SW 1271 (cell line): Measurements from ENCODE around the gene QSOX1.
A peak's percentile ranks its signal among the peaks of the same experiment; 100 is the strongest.
"Not testable (repeated sequence)": the region's sequence is repeated elsewhere in the genome, so short reads cannot be mapped to it uniquely, and the experiment has no call there.

Experiments
- DNase-seq, 2 experiments: peaks; one replicate each; lab custom pipeline; 2025; lab: John Stamatoyannopoulos, UW

Gene QSOX1

DNA sequence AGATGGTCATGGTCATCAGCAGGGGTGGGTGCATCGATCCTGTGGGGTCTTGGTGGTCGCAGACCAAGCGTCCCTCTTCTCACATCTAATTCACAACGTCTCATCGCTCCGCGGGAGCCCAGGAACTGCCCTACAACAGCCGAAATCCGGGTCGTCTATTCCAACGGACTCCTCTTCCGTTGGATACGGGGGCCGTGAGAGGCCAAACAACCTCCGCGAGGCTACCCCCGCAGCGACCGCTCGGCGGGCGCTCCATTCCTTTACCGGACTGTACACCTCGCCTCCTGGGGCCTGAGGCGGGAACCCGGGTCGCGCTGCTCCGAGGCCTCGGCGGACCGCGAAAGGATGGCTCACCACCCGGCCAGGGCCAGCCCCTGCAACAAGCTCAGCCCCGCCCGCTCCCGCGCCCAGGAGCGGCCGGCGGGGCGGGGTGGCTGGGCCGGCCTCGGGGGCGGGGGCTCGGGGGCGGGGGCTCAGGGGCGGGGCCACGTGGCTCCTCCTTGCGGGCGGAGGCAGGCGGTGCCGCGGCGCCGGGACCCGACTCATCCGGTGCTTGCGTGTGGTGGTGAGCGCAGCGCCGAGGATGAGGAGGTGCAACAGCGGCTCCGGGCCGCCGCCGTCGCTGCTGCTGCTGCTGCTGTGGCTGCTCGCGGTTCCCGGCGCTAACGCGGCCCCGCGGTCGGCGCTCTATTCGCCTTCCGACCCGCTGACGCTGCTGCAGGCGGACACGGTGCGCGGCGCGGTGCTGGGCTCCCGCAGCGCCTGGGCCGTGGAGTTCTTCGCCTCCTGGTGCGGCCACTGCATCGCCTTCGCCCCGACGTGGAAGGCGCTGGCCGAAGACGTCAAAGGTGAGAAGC lies at the start of gene QSOX1:
Gene QSOX1 (plus strand): TSS at position 545 of the 857 bp plus-strand sequence. CDS start 39 bp downstream, at position 584.
- peak; percentile 27 to 75 for DNase-seq

DNA sequence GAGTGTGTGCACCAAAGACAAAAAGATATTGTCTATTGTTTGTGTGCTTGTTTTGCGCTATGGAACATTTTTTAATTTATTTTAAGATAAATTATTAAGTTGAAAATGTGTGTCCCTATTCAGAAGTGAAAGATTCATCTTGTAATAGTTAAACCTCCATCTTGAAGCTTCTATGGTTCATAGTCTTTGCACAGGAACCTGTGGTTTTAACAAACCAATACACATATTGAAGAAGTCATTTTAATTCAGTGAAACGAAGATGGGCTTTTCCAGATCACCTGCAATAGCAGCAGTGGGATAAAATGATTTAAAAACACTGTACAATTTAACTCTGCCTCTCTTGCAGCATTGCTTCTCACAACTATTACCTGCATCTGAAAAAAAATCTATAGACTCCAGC lies 42.6 kb upstream of the QSOX1 start:
- DNase-seq = no peak

DNA sequence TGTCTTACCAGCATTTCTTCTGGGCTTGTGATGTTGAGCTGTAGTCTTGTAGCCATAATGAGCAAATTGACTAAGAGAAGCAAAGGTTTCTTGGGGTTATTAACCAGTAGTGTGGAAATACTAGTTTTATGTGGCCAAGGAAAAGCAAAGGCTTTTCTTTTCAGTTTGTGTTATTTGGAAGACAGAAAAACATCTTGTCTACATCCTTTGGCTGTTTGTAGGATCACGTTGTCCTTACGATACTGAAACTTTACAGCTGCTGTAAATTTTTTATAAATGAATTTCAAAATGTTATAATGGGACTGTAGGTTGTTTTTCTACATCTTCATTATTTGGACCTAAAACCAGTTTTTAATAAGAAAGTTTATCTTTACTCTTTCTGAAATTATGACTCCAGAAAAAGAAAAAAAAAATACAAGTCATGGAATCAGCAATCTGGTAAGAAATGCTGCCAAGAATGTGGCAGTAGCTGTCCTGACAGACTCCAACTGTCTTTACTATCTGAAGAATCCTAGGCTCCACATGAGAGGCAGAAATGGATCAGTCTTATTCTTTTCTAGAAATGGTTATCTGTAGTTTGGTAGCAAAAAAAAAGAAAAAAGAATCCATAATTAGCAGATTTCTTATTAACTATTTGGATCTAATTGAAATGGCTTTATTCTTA lies 41.6 kb upstream of the QSOX1 start:
- DNase-seq = no peak

DNA sequence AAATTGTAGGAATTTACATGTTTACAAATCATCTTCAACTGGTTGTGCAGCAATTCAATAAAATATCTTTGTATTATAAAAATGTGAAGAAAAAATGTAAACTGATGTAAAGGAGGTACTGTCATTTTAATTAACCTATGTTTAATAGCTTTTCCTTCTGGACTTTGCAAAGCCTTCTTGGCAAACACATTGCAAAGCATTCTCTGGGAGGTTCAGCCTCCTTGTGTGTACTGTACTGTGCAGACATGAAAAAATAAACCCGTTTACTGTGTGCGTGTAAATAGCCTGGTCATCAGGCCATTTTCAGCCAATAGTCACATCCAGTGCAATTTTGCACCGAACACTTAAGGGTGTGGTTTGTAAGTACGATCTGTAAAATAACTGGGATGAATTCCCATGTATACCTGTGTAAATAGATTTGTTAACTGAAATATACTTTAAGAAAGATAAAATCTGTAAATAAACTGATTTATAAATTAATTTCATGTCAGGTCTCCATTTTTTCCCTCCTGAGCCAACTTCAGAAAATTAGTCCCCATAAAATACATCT lies 40.2 kb upstream of the QSOX1 start:
- DNase-seq = no peak

DNA sequence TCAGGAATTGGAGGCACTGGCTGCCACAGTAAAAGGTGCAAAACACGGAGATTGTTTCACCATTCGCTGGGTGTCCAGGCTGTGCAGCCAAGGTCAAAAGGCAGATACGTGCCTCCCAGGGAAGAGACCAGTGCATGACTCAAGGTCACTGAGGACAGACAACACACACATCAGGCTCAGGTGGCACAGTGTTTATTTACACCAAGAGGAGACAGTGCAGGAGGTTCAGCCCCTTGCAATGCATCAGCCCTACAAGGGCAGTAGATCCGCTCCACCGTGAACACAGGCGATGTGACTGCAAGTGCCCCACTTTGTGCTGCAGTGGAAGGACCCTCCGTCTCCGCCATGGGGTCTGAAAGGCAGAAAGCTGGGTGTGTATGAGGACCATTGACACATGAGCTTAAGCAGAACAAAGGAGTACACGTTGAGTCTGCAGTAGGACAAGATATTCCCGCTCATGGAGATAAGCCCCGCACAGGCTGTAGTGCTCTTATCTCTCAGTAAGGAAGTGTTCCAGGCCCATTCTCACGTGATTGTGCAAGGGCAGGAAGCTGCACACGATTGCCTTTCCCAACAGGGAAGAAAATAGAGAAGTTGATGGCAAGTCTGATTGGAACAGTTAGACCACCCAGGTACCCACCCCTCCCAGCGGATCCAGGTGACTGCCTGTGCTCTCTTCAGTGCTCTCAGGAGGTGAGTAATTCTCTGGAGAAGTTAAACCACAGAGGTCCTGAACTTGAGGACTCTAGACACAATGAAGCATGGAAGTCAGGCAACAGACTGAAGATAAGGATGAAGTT lies 37.5 kb upstream of the QSOX1 start:
- DNase-seq = peak in 1 of 2 experiments; percentile 8

DNA sequence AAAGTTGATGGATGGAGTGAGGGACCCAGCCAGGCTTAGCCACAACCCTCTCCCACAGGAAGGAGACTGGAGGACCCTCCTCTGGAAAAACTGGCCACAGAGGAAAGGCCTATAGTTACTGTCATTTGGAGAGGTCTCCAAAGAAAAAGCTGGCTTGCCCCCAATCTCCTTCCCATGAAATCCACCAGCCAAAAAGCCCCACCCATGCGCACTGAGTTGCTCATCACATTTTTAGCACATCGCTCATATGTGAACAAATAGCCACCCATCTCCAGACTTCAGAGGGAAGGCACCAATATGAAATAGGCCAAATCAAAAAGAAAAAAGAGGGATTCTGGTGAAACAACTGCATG lies 36.9 kb upstream of the QSOX1 start:
- DNase-seq = peak in 1 of 2 experiments; percentile 8

- DNase-seq = no peak
Measured at GRCh38 chr1:180119837-180120236, 34.8 kb upstream of the QSOX1 start.

- DNase-seq = no peak
Measured at GRCh38 chr1:180123463-180123936, 31.2 kb upstream of the QSOX1 start.

GRCh38 chr1:180130651-180131050 lies 24.0 kb upstream of the QSOX1 start:
- DNase-seq = no peak

DNA sequence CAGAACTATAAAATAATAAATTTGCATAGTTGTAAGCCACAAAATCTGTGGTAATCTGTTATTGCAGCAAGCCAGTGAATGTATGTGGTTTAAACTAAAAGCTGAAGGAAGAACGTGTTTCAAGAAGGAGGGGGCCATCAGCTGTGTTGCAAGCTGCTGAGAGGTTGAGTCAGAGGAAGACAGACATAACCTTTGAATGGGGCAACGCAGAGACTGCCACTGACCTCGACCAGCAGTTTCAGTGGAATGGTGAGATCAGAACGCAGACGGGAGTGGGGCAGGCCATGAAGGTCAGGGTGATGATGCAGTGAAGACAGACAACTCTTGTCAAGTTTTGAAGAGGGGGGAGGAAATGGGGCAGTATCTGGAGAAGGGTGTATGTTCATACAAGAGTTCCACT lies 23.2 kb upstream of the QSOX1 start:
- DNase-seq = no peak

DNA sequence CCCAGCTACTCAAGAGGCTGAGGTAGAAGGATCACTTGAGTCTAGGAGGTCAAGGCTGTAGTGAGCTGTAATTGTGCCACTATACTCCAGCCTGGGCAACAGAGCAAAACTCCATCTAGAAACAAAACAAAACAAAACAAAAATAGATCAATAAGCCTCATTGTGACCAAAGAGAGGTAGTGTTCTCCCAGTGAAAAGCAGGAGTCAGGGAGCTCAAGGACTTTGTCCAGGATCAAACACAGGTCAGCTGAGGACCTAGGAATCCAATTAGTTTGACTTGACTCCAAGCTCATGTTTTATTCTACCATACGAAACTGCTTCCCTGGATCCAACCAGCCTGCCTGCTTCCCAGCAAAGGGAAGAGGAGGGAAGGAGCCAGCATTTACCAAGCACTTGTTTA lies 21.5 kb upstream of the QSOX1 start:
- DNase-seq = no peak

DNA sequence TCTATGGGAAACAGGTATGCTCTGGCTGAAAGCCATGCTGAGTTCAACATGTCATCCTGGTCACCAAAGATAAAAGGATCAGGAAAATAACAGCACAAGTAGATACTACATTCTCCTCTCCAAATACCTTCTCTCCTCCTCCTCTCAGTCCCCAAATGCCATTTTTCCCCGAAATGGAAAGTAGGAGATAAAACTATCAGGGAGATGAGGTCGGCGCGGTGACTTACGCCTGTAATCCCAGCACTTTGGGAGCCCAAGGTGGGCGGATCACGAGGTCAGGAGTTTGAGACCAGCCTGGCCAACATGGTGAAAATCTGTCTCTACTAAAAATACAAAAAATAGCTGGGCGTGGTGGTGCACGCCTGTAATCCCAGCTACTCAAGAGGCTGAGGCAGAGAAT lies 21.0 kb upstream of the QSOX1 start:
- not testable (repeated sequence) for DNase-seq

- no peak for DNase-seq
Measured at GRCh38 chr1:180135535-180135934, 19.1 kb upstream of the QSOX1 start.

- no peak for DNase-seq
Measured at GRCh38 chr1:180136331-180136967, 18.2 kb upstream of the QSOX1 start.

GRCh38 chr1:180136968-180137356 lies 17.7 kb upstream of the QSOX1 start:
- no peak for DNase-seq

GRCh38 chr1:180137776-180138175 lies 16.9 kb upstream of the QSOX1 start:
- DNase-seq = no peak

DNA sequence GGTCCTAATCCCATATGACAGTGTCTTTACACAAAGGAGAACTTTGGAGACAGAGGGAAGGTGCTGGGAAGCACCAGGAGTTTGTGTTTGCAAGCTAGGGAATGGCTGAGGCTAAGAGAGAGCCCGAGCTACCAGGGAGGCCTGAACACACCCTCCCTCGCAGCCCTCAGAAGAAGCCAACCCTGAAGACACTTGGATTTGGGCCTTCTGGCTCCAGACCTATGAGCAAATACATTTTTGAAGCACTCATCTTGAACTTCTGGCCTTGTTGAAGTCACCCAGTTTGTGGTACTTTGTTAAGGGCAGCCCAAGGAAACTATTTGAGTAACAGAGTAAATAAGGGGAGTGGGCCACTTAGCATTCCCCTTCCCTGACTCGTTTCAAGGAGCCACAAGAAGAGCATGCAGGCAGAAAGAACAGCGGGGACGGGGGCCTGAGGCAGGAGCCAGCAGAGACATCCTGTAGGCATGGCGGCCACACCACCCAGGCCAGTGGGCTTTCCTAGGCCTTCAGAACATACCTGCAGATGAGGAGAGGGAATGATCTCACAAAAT lies 13.2 kb upstream of the QSOX1 start:
- no peak for DNase-seq

DNA sequence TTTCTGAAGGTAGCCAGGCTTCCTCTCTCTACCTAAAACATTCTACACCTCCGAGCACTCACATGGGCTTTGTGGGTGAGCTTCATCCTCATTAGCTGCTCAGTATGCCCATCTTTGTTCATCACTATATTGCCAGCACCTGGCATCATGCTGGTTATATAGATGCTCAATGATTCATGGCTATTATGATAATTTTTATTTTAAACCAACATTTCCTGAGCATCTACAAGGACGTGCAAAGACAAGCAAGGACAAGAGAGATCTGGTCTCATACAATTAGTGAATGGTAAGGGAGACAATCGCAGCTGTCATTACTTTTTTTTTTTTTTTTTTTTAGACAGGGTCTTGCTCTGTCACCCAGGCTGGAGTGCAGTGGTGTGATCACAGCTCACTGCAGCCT lies 11.3 kb upstream of the QSOX1 start:
- DNase-seq = no peak

- no peak for DNase-seq
Measured at GRCh38 chr1:180144659-180145357, 9.9 kb upstream of the QSOX1 start.

- DNase-seq = no peak
Measured at GRCh38 chr1:180145446-180145845, 9.2 kb upstream of the QSOX1 start.

DNA sequence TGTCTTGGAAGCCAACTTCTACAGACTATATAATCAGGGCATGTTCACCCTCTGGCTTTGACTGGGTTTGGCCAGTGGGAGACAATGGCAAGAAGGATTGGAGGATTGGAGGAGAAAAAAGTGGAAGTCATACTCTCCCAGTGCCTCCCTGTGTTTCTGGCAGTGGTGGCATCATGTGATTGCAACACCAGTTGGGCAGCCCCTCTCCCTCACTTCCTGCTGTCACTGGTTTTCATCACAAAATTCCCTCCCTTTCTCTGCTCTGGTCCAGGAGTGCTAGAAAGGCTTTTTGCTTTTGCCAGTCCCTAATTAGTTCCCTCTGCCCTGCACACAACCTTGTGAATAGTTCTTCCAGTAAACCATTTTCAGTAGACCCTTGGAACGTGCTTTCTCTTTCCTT lies 3.7 kb upstream of the QSOX1 start:
- no peak for DNase-seq
